Measurements from ENCODE around the gene LTA4H. TPM values are rescaled to one million over a fixed set of nuclear protein-coding genes. Genes with fewer than 3 reads are reported as not detected.
"Not testable (repeated sequence)": the region's sequence is repeated elsewhere in the genome, so short reads cannot be mapped to it uniquely, and the experiment has no call there.

LTA4H gene
- 66.0 TPM for polyA plus RNA-seq (ENCODE audit: insufficient read length)

GRCh38 chr12:96035283-96036236 is at the start of gene LTA4H:
Gene LTA4H, minus strand, starts transcription at chr12:96035587. Its CDS starts 68 bp downstream, at chr12:96035519.
- DNase-seq, result peak; percentile 99

GRCh38 chr12:96084624-96085023 is 49.2 kb upstream of the LTA4H start:
- no peak for DNase-seq

GRCh38 chr12:96083020-96083719 is 47.8 kb upstream of the LTA4H start:
- no peak for DNase-seq

- DNase-seq, result no peak
Measured at GRCh38 chr12:96081596-96081995, 46.2 kb upstream of the LTA4H start.

- peak; percentile 50 for DNase-seq
Measured at GRCh38 chr12:96078231-96079135, 43.1 kb upstream of the LTA4H start.

- DNase-seq, result no peak
Measured at GRCh38 chr12:96077081-96077480, 41.7 kb upstream of the LTA4H start.

- DNase-seq, result no peak
Measured at GRCh38 chr12:96075560-96075959, 40.2 kb upstream of the LTA4H start.

GRCh38 chr12:96073346-96074330 is 38.3 kb upstream of the LTA4H start:
- DNase-seq, result no peak

- no peak for DNase-seq
Measured at GRCh38 chr12:96070670-96071279, 35.4 kb upstream of the LTA4H start.

GRCh38 chr12:96069511-96070231 is 34.3 kb upstream of the LTA4H start:
- no peak for DNase-seq

GRCh38 chr12:96068636-96069035 is 33.2 kb upstream of the LTA4H start:
- DNase-seq, result no peak

GRCh38 chr12:96068111-96068510 is 32.7 kb upstream of the LTA4H start:
- DNase-seq, result no peak

GRCh38 chr12:96065776-96066175 is 30.4 kb upstream of the LTA4H start:
- not testable (repeated sequence) for DNase-seq

GRCh38 chr12:96064966-96065365 is 29.6 kb upstream of the LTA4H start:
- no peak for DNase-seq

GRCh38 chr12:96064271-96064670 is 28.9 kb upstream of the LTA4H start:
- no peak for DNase-seq

- DNase-seq, result no peak
Measured at GRCh38 chr12:96063046-96063445, 27.7 kb upstream of the LTA4H start.

- peak; percentile 74 for DNase-seq
Measured at GRCh38 chr12:96061864-96062453, 26.6 kb upstream of the LTA4H start.

GRCh38 chr12:96061323-96061722 is 25.9 kb upstream of the LTA4H start:
- no peak for DNase-seq

GRCh38 chr12:96060041-96060440 is 24.7 kb upstream of the LTA4H start:
- no peak for DNase-seq

Data from hindlimb muscle (tissue), 1 donor.